ENCODE data around the gene CSHL1.
"Not testable (repeated sequence)": the region's sequence is repeated elsewhere in the genome, so short reads cannot be mapped to it uniquely, and the experiment has no call there.

DNA sequence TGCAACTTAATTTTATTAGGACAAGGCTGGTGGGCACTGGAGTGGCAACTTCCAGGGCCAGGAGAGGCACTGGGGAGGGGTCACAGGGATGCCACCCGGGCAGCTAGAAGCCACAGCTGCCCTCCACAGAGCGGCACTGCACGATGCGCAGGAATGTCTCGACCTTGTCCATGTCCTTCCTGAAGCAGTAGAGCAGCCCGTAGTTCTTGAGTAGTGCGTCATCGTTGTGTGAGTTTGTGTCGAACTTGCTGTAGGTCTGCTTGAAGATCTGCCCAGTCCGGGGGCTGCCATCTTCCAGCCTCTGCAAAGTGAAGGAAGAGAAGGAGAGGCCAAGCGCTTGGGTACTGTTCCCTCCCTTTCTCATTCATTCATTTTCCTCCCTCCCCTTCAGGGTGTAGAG, 6.1 kb upstream of the CSHL1 start:
- TF ChIP-seq, protein P1, sequence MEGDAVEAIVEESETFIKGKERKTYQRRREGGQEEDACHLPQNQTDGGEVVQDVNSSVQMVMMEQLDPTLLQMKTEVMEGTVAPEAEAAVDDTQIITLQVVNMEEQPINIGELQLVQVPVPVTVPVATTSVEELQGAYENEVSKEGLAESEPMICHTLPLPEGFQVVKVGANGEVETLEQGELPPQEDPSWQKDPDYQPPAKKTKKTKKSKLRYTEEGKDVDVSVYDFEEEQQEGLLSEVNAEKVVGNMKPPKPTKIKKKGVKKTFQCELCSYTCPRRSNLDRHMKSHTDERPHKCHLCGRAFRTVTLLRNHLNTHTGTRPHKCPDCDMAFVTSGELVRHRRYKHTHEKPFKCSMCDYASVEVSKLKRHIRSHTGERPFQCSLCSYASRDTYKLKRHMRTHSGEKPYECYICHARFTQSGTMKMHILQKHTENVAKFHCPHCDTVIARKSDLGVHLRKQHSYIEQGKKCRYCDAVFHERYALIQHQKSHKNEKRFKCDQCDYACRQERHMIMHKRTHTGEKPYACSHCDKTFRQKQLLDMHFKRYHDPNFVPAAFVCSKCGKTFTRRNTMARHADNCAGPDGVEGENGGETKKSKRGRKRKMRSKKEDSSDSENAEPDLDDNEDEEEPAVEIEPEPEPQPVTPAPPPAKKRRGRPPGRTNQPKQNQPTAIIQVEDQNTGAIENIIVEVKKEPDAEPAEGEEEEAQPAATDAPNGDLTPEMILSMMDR (IDR thresholded peaks at IDR 0.05; ENCODE audit: low read depth, low read length, poor library complexity, severe bottlenecking): not testable (repeated sequence)
- not testable (repeated sequence) for TF ChIP-seq EZH2phosphoT487 (IDR thresholded peaks at IDR 0.05; ENCODE audit: borderline replicate concordance, low read length)

Data from DOHH2 (cell line).